Rectal smooth muscle tissue (tissue), 1 donor: Measurements from ENCODE around the gene CALCA.
A peak's percentile ranks its signal among the peaks of the same experiment; 100 is the strongest.

Source experiments
- H3K27ac ChIP-seq: one replicate; pipeline ENCODE4 v1.7.0; 2013; ENCODE audit warnings: low read depth, low read length, inconsistent platforms
- H3K27me3 ChIP-seq: one replicate; pipeline ENCODE4 v1.7.0; 2013; ENCODE audit warnings: low read length; ENCODE audit not compliant: control insufficient read depth, insufficient read depth
- H3K36me3 ChIP-seq: one replicate; pipeline ENCODE4 v1.7.0; 2013; ENCODE audit warnings: low read length; ENCODE audit not compliant: control insufficient read depth, insufficient read depth
- H3K4me1 ChIP-seq: one replicate; pipeline ENCODE4 v1.7.0; 2013; ENCODE audit warnings: low read length; ENCODE audit not compliant: control insufficient read depth, insufficient read depth
- H3K4me3 ChIP-seq: one replicate; pipeline ENCODE4 v1.7.0; 2013; ENCODE audit warnings: low read length
- H3K9ac ChIP-seq: one replicate; pipeline ENCODE4 v1.7.0; 2013; ENCODE audit warnings: low read length

CALCA gene

DNA sequence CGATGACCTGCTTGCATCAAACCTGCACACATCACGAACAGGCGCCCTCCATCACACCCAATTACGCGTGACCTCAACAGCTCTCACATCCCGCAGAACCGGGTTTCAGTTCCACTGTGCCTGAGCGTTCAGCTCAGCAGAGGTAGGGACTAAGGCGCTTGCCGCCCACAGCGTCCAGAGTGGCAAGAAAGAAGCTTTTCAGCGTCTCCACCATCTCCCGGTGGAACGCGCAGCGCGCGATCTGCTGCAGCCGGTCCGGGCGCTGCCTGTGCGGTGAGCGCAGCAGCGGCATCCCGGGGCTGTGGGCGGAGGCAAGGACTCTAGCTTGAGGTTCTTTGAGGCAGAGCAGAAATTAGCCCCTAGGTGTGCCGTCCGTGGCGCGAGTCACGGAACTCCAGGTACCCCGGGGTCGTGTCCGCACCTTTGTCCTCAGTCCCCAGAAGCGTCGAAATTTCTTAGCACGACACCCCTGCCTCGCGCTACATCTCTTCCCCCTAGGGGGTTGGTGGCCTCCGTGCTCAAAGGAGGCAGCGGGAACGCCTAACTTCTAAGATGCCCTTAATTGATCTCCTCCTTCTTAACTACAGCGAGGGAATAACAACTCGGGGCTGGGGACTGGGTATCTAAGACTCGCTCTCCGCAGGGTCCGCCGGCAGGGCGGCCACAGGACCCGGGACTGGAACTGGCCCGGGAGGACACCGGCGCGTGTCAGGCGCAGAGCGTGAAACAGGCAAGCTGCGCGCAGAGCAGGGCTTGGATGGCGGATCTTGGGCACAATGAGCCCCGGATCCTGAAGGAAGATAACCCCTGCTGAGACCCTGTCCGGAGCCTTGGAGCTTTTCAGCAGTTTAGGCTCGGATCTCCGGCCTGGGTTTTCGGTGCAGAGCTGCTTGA lies 1.7 kb upstream of the CALCA start:
- Histone ChIP-seq H3K36me3 (no peaks in the 10 kb centered on the region), H3K9ac (no peak overlapping the region), H3K27me3 (peaks cover 42% of the 10 kb centered on the region), H3K27ac (no peak overlapping the region), H3K4me1 (peaks cover 3% of the 10 kb centered on the region), H3K4me3 (peak overlapping the region; percentile 44)

DNA sequence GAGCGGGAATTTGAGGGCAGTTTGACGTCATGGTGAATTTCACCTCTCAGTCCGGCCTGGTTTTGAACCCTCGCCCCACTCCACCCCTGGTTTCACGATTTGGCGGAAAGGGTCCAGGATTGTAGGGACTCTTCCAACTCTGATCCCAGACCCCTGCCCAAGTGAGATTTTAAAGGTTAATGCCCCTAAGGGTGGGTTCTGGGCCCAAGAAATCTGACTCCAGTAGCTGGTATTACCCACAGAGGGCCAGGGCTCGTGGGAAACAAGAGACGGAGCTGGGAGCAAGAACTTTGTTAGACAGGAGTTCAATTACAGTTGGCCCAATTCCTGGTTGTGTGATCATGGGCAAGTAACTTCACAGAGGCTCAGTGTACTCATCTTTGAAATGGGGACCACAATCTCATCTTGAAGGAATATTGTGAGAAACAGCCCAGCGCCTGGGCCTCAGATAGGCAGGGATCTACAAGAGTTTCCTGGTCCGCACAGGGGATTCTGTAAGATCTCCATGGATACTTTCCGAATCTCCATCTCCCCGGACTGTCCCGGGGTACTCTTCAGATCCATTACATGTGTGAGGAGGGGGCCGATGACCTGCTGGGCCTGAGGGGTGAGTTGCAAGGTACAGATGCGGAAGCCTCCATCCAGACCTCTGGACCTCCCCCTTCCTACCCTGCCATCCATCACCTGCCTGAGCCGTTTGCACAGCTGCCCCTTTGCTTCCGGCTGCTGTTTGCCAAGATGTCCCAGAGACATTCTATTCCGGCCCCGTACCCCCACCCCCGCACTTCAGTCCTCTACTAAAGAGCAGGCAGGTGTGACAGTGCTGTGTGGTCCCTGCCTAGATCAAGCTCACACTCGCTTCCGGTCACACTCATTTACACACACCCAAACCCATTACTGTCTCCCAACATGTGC lies 687 bp upstream of the CALCA start:
- H3K27me3 ChIP-seq = peaks cover 46% of the 10 kb centered on the region

DNA sequence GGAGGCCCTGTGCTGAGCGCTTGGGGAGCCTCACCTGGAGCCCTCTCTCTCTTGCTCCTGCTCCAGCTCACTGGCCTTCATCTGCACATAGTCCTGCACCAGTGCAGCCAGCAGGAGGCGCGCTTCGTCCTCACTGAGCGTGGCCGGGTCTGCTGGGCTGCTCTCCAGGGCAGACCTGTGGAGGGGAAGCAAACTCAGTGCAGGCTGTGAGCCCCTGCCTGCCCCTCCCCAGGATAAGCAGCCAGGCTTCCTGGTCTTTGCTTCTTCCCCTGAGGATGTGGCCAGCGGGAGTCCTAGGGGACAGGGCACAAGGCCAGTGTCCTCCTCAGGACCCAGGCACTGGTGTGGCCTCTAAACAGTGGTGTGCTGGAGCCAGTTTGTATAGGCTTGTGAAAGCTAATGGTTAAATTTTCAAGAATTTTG lies 2.2 kb downstream of the CALCA start:
- Histone ChIP-seq H3K4me1 (peaks cover 3% of the 10 kb centered on the region), H3K36me3 (no peaks in the 10 kb centered on the region), H3K27me3 (peaks cover 41% of the 10 kb centered on the region), H3K4me3 (no peak overlapping the region), H3K27ac (no peak overlapping the region), H3K9ac (no peak overlapping the region)

More for the DNA sequence above, 687 bp upstream of the CALCA start:
- H3K27ac ChIP-seq = no peak overlapping the region
- no peak overlapping the region for H3K9ac ChIP-seq
- no peaks in the 10 kb centered on the region for H3K36me3 ChIP-seq
- H3K4me3 ChIP-seq = no peak overlapping the region
- H3K4me1 ChIP-seq = peaks cover 3% of the 10 kb centered on the region

DNA sequence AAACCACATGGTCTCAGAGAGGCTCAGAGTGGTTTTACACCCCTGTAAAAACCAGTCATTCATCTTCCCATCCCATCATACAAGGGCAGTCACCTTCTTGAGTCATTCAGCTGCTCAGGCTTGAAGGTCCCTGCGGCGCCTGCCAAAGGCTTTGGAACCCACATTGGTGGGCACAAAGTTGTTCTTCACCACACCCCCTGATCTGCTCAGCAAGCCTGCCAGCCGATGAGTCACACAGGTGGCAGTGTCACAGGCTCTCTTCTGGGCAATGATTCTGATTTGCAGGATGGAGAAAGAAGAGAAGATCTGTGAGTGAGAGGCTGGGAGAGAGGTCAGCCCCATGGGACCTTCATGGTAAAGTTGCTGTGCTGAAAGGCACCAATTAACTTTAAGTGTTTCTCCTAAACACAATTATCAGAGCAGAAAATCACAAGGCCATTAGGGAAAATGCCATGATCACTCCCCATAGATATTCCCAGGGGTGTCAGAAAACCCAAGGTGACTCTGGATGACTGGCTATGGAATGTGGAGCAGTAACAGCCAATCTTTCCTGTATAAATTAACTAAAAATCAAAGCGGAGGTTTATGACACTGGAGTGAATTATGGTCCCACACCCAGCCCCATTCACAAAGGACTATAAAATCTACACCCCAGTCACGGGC lies 4.4 kb downstream of the CALCA start:
- H3K4me1 ChIP-seq = no peaks in the 10 kb centered on the region
- H3K27me3 ChIP-seq = peaks cover 22% of the 10 kb centered on the region
- H3K9ac ChIP-seq = no peak overlapping the region
- no peak overlapping the region for H3K27ac ChIP-seq
- H3K36me3 ChIP-seq = no peaks in the 10 kb centered on the region
- no peak overlapping the region for H3K4me3 ChIP-seq

DNA sequence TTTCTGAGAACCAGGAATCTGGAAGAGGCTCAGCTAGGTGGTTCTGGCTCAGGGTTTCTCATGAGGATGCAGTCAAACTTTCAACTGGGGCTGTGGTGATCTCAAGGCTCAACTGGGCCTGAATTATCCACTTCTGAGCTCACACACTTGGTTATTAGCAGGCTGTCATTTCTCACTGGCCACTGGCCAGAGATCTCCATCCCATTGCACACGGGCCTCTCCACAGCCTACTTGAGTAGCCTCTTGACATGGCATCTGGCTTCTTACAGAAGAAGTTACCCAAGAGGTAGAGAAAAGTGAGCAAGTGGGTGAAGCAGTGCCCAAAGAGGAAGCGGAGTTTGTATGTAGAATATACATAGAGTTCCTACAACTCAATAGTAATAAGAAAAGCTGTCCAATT lies 16.0 kb downstream of the CALCA start:
- Histone ChIP-seq H3K27ac (no peak overlapping the region), H3K36me3 (no peaks in the 10 kb centered on the region), H3K27me3 (no peaks in the 10 kb centered on the region), H3K9ac (no peak overlapping the region), H3K4me1 (no peaks in the 10 kb centered on the region), H3K4me3 (no peak overlapping the region)

DNA sequence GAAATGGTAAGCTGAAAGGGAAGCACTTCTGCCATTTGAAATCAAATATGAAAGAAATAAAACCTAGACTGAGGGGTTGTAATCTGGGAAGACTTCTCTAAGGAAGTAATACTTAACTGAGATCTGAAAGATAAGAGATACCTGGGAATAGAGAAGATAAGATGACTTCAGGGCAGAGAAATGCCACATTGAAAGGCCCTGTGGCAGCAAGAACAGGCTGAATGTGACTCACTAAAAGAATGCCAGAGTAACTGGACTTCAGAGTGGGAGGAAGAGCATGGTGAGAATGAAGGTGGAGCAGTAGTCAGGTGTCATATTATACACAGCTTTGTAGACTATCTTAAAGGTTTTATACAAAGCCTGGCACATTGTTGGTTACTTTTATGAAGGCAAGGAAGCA lies 17.6 kb downstream of the CALCA start:
- H3K27me3 ChIP-seq = no peaks in the 10 kb centered on the region
- H3K4me1 ChIP-seq = no peaks in the 10 kb centered on the region
- no peak overlapping the region for H3K27ac ChIP-seq
- no peaks in the 10 kb centered on the region for H3K36me3 ChIP-seq
- H3K4me3 ChIP-seq = no peak overlapping the region
- no peak overlapping the region for H3K9ac ChIP-seq

DNA sequence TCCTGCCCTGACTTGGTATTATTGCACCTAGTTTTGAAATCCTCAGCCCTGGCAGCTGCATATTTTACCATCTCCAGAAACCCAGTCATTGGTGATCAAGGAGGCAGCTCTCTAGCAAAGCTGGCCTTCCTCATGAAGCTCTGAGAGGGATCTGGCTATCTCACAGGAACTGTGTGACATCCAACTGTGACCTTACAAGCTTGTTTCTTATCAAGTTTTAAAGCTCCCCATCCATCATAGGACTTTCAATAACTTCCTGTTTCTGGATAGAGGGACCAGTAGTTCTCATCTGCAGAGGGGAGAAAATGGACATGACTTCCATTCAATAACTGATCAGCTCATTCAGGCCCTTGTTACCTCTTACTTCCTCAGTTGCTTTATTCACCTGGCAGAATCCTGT lies 18.2 kb downstream of the CALCA start:
- Histone ChIP-seq H3K4me3 (no peak overlapping the region), H3K9ac (no peak overlapping the region), H3K4me1 (no peaks in the 10 kb centered on the region), H3K27ac (no peak overlapping the region), H3K27me3 (no peaks in the 10 kb centered on the region), H3K36me3 (no peaks in the 10 kb centered on the region)

DNA sequence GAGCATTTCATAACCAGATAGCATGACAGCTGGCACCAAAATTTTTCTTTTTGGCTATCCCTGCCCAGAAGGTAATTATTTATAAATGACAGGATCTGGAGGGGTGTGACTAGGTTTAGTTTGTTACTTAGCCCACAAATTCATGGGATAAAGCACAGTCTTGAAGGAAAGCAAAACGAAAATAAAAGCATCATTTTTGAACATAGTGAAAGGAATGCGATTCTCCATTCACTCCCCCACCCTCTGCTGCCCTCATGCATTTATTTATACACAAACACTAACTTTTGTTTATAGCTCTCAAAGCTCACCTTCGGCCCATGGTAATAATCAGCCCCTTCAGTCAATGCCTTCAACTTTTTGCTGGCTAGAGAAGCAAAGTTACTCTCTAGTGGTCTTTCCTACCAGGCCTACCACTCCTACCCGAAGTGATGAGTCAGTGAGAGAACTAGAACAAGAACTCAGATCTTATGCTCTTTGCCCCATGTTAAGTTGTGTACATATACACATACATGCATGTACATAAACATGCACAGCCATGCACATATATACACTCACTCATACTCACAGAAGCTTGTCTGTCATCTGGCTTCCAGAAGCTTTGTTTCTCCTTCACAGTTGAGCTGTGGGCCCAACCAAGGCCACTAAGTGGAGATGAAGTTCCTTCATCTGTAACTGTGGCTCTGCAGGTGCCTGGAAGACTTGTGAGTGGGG lies 22.6 kb downstream of the CALCA start:
- Histone ChIP-seq H3K4me3 (no peak overlapping the region), H3K4me1 (no peaks in the 10 kb centered on the region), H3K27me3 (no peaks in the 10 kb centered on the region), H3K9ac (no peak overlapping the region), H3K36me3 (no peaks in the 10 kb centered on the region), H3K27ac (no peak overlapping the region)

DNA sequence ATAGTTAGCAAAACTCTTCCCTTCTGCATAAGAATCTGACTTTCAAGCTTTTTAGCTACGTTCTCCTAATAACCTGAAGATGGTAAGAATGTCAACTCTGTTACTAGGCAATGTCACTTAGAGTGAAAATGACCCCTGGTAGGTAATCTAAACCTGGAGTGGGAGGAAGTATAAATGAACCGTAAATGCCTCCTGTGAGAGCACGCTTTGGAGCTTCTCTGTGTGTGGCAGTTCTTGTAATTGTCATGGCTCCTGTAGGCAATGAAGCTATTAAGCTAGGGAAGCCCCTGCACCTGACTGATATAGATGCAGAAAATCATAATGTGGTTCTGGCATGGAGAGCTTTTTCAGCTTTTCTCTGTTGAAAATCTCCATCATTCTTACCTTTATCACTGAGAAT lies 29.4 kb downstream of the CALCA start:
- no peaks in the 10 kb centered on the region for H3K27me3 ChIP-seq
- no peak overlapping the region for H3K4me3 ChIP-seq

DNA sequence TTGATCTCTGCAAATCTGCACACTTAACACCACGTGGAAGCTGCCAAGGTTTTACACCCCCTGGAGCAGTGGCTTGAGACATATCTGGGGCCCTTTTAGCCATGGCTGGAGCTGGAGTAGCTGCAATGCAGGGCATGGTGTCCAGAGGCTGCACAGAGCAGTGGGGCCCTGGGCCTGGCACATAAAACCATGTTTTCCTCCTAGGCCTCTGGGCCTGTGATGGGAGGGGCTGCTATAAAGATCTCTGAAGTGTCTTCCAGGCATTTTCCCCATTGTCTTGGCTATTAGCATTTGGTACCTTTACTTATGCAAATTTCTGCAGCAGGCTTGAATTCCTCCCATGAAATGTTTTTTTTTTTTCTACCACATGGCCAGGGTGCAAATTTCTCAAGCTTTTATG lies 33.2 kb downstream of the CALCA start:
- Histone ChIP-seq H3K4me1 (no peaks in the 10 kb centered on the region), H3K4me3 (no peak overlapping the region), H3K9ac (no peak overlapping the region), H3K36me3 (no peaks in the 10 kb centered on the region), H3K27ac (no peak overlapping the region), H3K27me3 (no peaks in the 10 kb centered on the region)

More for the DNA sequence above, 29.4 kb downstream of the CALCA start:
- no peaks in the 10 kb centered on the region for H3K4me1 ChIP-seq
- no peak overlapping the region for H3K27ac ChIP-seq
- no peak overlapping the region for H3K9ac ChIP-seq
- H3K36me3 ChIP-seq = no peaks in the 10 kb centered on the region

DNA sequence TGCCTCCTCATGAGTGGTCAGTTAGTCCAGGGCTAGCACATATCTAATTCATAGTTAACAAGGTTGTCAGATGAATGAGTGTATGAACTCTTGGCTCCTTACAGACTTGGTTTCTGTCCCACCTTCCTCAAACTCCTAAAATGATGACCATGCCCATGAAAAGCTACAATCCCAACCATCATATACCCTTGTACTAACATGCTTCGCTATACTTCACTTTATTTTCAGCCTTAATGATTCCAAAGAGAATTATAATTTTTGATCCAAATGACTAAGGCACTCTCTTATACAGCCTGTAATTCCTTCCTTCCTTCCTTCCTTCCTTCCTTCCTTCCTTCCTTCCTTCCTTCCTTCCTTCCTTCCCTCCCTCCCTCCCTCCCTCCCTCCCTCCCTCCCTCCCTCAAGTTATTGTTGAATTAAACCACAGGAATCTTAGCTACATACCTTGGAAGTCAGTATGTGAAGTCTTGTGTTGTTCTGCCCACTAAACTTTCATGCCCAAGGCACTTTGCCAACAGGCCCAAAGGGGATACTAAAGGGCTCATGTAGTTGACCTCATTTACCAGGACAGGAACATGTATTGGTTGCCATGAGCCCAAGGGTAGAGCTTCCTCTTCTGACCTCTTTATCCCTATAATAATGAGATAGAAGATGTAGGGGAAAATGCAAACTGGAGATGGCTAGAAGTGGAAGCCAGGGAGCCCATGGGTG lies 37.4 kb downstream of the CALCA start:
- Histone ChIP-seq H3K4me3 (no peak overlapping the region), H3K36me3 (no peaks in the 10 kb centered on the region), H3K4me1 (no peaks in the 10 kb centered on the region), H3K9ac (no peak overlapping the region), H3K27me3 (no peaks in the 10 kb centered on the region), H3K27ac (no peak overlapping the region)
